Measurements from ENCODE around the gene AP1G1. TPM values are rescaled to one million over a fixed set of nuclear protein-coding genes. Genes with fewer than 3 reads are reported as not detected.
"Not testable (repeated sequence)": the region's sequence is repeated elsewhere in the genome, so short reads cannot be mapped to it uniquely, and the experiment has no call there.

Gene AP1G1
- total RNA-seq, 1 donor from 2014 or later, result 40.1 TPM

DNA sequence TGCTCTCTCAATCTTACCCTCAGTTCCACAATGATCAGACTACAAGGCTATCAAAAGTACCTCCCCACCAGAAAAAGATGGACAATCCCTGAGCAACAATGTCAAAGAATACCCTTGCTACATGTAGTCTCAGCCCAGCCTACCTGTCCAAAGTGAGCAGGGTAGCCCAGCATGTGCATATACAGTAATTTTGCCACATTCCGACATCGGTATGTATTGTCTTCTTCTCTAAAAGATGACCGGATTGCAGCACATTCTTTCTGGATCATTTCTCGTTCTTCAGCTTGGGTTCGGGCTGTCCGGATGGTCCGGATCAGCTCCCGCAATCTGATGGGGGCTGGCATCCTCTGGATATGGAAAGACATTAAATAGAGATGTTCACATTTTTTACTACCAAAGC lies 19.5 kb downstream of the AP1G1 start:
- no peak overlapping the region for H3K4me3 ChIP-seq (ENCODE audit: low read depth, low read length)
- DNase-seq (ENCODE audit: low read depth), result no peak
- TF ChIP-seq, protein P1, sequence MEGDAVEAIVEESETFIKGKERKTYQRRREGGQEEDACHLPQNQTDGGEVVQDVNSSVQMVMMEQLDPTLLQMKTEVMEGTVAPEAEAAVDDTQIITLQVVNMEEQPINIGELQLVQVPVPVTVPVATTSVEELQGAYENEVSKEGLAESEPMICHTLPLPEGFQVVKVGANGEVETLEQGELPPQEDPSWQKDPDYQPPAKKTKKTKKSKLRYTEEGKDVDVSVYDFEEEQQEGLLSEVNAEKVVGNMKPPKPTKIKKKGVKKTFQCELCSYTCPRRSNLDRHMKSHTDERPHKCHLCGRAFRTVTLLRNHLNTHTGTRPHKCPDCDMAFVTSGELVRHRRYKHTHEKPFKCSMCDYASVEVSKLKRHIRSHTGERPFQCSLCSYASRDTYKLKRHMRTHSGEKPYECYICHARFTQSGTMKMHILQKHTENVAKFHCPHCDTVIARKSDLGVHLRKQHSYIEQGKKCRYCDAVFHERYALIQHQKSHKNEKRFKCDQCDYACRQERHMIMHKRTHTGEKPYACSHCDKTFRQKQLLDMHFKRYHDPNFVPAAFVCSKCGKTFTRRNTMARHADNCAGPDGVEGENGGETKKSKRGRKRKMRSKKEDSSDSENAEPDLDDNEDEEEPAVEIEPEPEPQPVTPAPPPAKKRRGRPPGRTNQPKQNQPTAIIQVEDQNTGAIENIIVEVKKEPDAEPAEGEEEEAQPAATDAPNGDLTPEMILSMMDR (conservative IDR thresholded peaks at IDR 0.05; ENCODE audit: low read depth, low read length), result no peak

DNA sequence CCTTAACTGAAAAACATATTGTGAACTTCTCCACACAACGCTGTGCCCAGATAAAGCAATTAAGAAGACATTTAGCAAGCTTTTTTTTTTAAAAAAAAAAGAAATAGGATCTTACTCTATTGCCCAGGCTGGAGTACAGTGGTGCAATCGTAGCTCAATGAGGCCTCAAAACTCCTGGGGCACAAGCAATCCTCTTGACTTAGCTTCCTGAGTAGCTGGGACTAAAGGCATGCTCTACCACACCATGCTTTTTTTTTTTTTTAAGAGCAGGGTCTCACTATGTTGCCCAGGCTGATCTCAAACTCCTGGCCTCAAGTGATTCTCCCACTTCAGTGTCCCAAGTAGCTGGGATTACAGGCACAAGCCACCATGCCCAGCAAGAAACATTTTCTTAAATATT lies 20.1 kb downstream of the AP1G1 start:
- H3K4me3 ChIP-seq (ENCODE audit: low read depth, low read length), result no peak overlapping the region
- DNase-seq (ENCODE audit: low read depth), result no peak
- TF ChIP-seq, protein P1 (conservative IDR thresholded peaks at IDR 0.05; ENCODE audit: low read depth, low read length), result no peak

DNA sequence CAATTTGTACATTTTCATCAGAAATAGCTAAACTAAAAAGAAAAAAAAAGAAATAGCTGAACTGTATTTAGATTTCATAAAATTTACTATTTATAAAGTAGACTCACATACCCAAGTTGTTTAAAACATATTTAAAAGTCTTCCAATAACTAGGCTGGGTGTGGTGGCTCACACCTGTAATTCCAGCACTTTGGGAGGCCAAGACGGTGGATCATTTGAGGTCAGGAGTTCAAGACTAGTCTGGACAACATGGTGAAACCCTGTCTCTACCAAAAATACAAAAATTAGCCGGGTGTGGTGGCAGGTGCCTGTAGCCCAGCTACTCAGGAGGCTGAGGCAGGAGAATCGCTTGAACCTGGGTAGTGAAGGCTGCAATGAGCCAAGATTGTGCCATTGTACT lies 23.5 kb downstream of the AP1G1 start:
- not testable (repeated sequence) for DNase-seq (ENCODE audit: low read depth); H3K4me3 ChIP-seq (ENCODE audit: low read depth, low read length)

DNA sequence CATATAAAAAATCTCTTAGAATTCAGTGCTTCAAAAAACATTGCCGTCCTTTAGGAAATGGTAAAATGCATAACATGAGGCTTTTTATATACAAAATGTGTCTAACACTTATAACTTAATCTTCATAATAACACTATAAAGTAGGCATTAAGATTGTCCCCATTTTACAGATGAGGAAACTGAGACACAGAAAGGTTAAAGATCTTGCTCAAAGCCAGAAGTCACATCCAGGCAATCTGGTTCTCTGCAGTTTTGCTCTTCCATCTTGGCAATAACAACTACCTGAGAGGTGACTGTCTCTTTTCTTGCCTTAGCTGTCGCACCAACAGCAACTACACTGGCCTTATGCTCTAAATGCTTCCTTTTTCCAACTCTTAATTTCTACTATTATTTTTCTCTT lies 24.5 kb downstream of the AP1G1 start:
- DNase-seq (ENCODE audit: low read depth), result no peak
- TF ChIP-seq, protein P1 (conservative IDR thresholded peaks at IDR 0.05; ENCODE audit: low read depth, low read length), result no peak
- H3K4me3 ChIP-seq (ENCODE audit: low read depth, low read length), result no peak overlapping the region

DNA sequence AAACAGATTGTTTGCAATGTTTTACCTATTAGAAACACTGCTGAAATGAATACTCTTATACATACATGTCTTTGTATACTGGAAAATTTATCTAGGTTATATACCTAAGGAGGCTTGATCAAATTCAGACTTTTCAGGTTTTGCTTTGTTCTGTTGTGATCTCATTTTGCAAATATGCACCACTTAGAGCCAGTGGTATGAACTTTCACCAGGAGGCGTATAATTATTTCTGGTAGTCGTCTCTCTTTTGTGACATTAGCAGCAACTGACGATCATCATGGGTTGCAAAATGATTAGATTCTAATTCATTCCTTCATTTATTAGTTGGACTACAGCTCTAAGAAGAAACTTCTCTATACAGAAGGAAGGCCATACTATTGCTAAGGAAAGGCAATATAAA lies 26.9 kb downstream of the AP1G1 start:
- H3K4me3 ChIP-seq (ENCODE audit: low read depth, low read length), result no peak overlapping the region
- DNase-seq (ENCODE audit: low read depth), result peak; percentile 31
- TF ChIP-seq, protein P1 (conservative IDR thresholded peaks at IDR 0.05; ENCODE audit: low read depth, low read length), result peak; percentile 9

DNA sequence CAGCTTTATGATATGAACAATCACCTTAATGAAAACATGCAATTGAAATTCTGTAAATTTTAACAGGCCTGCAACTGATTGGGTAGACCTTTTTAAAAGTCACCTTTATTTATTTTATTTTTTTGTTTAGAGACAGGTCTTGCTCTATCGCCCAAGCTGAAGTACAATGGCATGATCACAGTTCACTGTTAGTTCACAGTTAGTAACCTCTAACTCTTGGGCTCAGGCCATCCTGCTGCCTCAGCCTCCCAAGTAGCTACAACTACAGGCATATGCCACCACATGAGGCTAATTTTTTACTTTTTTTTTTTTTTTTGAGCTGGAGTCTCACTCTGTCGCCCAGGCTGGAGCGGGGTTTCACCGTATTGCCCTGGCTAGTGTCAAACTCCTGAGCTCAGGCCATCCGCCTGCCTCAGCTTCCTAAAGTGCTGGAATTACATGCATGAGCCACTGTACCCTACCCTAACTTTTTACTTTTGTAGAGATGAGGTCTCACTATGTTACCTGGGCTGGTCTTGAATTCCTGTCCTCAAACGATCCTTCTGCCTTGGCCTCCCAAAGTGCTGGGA lies 28.0 kb downstream of the AP1G1 start:
- TF ChIP-seq, protein P1 (conservative IDR thresholded peaks at IDR 0.05; ENCODE audit: low read depth, low read length), result no peak
- DNase-seq (ENCODE audit: low read depth), result peak; percentile 50
- no peak overlapping the region for H3K4me3 ChIP-seq (ENCODE audit: low read depth, low read length)

DNA sequence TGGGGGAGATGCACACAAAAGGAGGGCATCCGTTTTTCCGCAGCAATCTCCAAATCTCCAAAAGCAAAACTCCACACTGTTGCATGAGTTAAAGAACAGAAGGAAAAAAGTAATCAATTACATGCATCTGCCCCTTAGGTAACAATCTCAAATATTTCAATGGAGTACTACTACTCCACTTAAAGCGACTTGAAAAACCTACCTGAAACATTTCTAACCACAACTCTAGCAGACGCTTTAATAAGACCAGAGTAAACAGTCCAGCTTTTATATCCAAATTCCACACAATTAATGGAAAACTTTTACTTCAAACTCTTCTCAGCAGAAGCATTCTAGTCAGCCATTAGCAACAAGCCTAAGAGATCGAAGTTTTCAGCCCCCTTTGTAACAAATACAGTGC lies 29.9 kb downstream of the AP1G1 start:
- TF ChIP-seq, protein P1 (conservative IDR thresholded peaks at IDR 0.05; ENCODE audit: low read depth, low read length), result no peak
- no peak for DNase-seq (ENCODE audit: low read depth)
- H3K4me3 ChIP-seq (ENCODE audit: low read depth, low read length), result no peak overlapping the region

Data from epithelial cell of proximal tubule (primary cell).